ENCODE measurements around the gene PARD3B.

PARD3B gene

GRCh38 chr2:205267323-205267722 is 722.0 kb downstream of the PARD3B start:
- Histone ChIP-seq H4K20me1 (ENCODE audit: control insufficient read depth, insufficient read depth, low read depth, low read length) (no peaks in the 10 kb centered on the region), H3K9me3 (ENCODE audit: control insufficient read depth, insufficient read depth, low read length) (no peaks in the 10 kb centered on the region), H3K27me3 (ENCODE audit: control insufficient read depth, low read length) (no peaks in the 10 kb centered on the region), H3K36me3 (ENCODE audit: control insufficient read depth, low read length) (no peaks in the 10 kb centered on the region), H3K79me2 (ENCODE audit: control insufficient read depth, low read length) (no peaks in the 10 kb centered on the region), H3K9me2 (replicated peaks; ENCODE audit: control insufficient read depth, low read length) (no peaks in the 10 kb centered on the region), H3K4me2 (ENCODE audit: low read length) (no peak overlapping the region), H3K4me1 (ENCODE audit: control insufficient read depth, low read length) (no peaks in the 10 kb centered on the region), H3F3A (ENCODE audit: control insufficient read depth, insufficient read depth) (no peaks in the 10 kb centered on the region), H3K27ac (ENCODE audit: low read depth, low read length) (no peak overlapping the region), H3K4me3 (ENCODE audit: low read length) (no peak overlapping the region)
- TF ChIP-seq EZH2phosphoT487 (IDR thresholded peaks at IDR 0.05; ENCODE audit: borderline replicate concordance, low read length), result no peak
- TF ChIP-seq, protein P1, sequence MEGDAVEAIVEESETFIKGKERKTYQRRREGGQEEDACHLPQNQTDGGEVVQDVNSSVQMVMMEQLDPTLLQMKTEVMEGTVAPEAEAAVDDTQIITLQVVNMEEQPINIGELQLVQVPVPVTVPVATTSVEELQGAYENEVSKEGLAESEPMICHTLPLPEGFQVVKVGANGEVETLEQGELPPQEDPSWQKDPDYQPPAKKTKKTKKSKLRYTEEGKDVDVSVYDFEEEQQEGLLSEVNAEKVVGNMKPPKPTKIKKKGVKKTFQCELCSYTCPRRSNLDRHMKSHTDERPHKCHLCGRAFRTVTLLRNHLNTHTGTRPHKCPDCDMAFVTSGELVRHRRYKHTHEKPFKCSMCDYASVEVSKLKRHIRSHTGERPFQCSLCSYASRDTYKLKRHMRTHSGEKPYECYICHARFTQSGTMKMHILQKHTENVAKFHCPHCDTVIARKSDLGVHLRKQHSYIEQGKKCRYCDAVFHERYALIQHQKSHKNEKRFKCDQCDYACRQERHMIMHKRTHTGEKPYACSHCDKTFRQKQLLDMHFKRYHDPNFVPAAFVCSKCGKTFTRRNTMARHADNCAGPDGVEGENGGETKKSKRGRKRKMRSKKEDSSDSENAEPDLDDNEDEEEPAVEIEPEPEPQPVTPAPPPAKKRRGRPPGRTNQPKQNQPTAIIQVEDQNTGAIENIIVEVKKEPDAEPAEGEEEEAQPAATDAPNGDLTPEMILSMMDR (IDR thresholded peaks at IDR 0.05; ENCODE audit: low read depth, low read length, poor library complexity, severe bottlenecking), result no peak

DNA sequence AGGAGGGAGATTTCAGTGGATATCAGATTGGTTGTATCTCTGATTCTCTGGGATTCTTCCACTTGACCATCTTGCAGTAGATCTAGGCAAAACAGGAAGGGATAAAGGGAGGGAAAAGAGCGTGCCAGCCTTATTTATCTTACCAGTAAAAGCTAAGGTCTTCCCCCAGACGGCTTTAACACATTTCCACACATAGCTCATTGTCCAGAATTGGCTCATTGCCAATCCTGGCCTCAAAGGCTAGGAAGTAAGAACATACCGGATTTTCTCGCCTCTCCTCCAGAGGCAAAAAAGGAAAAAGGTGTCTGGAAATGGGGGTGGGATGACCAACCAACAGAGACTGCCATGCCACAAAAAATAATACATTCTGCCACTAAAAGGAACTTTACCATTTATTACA is 725.4 kb downstream of the PARD3B start:
- no peaks in the 10 kb centered on the region for H3F3A ChIP-seq (ENCODE audit: control insufficient read depth, insufficient read depth)
- H3K36me3 ChIP-seq (ENCODE audit: control insufficient read depth, low read length), result no peaks in the 10 kb centered on the region
- H3K27me3 ChIP-seq (ENCODE audit: control insufficient read depth, low read length), result no peaks in the 10 kb centered on the region
- H3K27ac ChIP-seq (ENCODE audit: low read depth, low read length), result no peak overlapping the region
- TF ChIP-seq, protein P1 (IDR thresholded peaks at IDR 0.05; ENCODE audit: low read depth, low read length, poor library complexity, severe bottlenecking), result no peak
- TF ChIP-seq EZH2phosphoT487 (IDR thresholded peaks at IDR 0.05; ENCODE audit: borderline replicate concordance, low read length), result no peak
- no peaks in the 10 kb centered on the region for H3K79me2 ChIP-seq (ENCODE audit: control insufficient read depth, low read length)
- no peaks in the 10 kb centered on the region for H3K9me3 ChIP-seq (ENCODE audit: control insufficient read depth, insufficient read depth, low read length)
- H3K4me2 ChIP-seq (ENCODE audit: low read length), result no peak overlapping the region
- no peaks in the 10 kb centered on the region for H4K20me1 ChIP-seq (ENCODE audit: control insufficient read depth, insufficient read depth, low read depth, low read length)
- H3K4me3 ChIP-seq (ENCODE audit: low read length), result no peak overlapping the region
- no peaks in the 10 kb centered on the region for H3K9me2 ChIP-seq (replicated peaks; ENCODE audit: control insufficient read depth, low read length)
- H3K4me1 ChIP-seq (ENCODE audit: control insufficient read depth, low read length), result no peaks in the 10 kb centered on the region

DNA sequence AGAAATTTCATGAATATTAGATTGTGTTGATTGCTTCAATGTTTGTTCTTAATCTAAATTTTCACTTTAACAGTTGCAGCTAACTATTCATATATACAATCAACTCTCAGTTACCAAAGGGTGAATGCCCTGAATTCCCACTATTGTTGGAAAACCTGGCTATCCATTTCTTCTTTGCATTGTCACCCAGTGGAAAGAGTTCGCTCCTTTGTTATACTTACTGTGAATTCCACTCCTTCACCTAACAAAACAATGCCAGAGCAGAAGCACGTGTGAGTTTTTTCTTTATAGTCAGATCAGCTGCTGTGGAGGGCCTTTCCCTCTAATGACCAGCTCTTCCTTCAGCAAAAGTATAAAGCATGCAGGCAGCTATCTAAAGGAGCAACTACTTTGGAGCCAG is 727.9 kb downstream of the PARD3B start:
- Histone ChIP-seq H3K27me3 (ENCODE audit: control insufficient read depth, low read length) (no peaks in the 10 kb centered on the region), H3K9me3 (ENCODE audit: control insufficient read depth, insufficient read depth, low read length) (no peaks in the 10 kb centered on the region), H3K36me3 (ENCODE audit: control insufficient read depth, low read length) (no peaks in the 10 kb centered on the region), H3K4me1 (ENCODE audit: control insufficient read depth, low read length) (no peaks in the 10 kb centered on the region), H3K9me2 (replicated peaks; ENCODE audit: control insufficient read depth, low read length) (no peaks in the 10 kb centered on the region), H3K27ac (ENCODE audit: low read depth, low read length) (no peak overlapping the region), H3K4me2 (ENCODE audit: low read length) (no peak overlapping the region), H3K79me2 (ENCODE audit: control insufficient read depth, low read length) (no peaks in the 10 kb centered on the region), H3K4me3 (ENCODE audit: low read length) (no peak overlapping the region), H4K20me1 (ENCODE audit: control insufficient read depth, insufficient read depth, low read depth, low read length) (no peaks in the 10 kb centered on the region), H3F3A (ENCODE audit: control insufficient read depth, insufficient read depth) (no peaks in the 10 kb centered on the region)
- TF ChIP-seq, protein P1 (IDR thresholded peaks at IDR 0.05; ENCODE audit: low read depth, low read length, poor library complexity, severe bottlenecking), result no peak
- no peak for TF ChIP-seq EZH2phosphoT487 (IDR thresholded peaks at IDR 0.05; ENCODE audit: borderline replicate concordance, low read length)

- Histone ChIP-seq H3K4me3 (ENCODE audit: low read length) (no peak overlapping the region), H3K36me3 (ENCODE audit: control insufficient read depth, low read length) (no peaks in the 10 kb centered on the region), H3K27me3 (ENCODE audit: control insufficient read depth, low read length) (no peaks in the 10 kb centered on the region), H3K4me2 (ENCODE audit: low read length) (no peak overlapping the region), H4K20me1 (ENCODE audit: control insufficient read depth, insufficient read depth, low read depth, low read length) (no peaks in the 10 kb centered on the region), H3K4me1 (ENCODE audit: control insufficient read depth, low read length) (no peaks in the 10 kb centered on the region), H3F3A (ENCODE audit: control insufficient read depth, insufficient read depth) (no peaks in the 10 kb centered on the region), H3K9me2 (replicated peaks; ENCODE audit: control insufficient read depth, low read length) (no peaks in the 10 kb centered on the region), H3K9me3 (ENCODE audit: control insufficient read depth, insufficient read depth, low read length) (no peaks in the 10 kb centered on the region), H3K27ac (ENCODE audit: low read depth, low read length) (no peak overlapping the region), H3K79me2 (ENCODE audit: control insufficient read depth, low read length) (no peaks in the 10 kb centered on the region)
- TF ChIP-seq, protein P1 (IDR thresholded peaks at IDR 0.05; ENCODE audit: low read depth, low read length, poor library complexity, severe bottlenecking), result no peak
- TF ChIP-seq EZH2phosphoT487 (IDR thresholded peaks at IDR 0.05; ENCODE audit: borderline replicate concordance, low read length), result no peak
Observed at GRCh38 chr2:205273627-205274026, 728.4 kb downstream of the PARD3B start.
